ENCODE results near the gene HSPA8. TPM values are rescaled to one million over a fixed set of nuclear protein-coding genes. Genes with fewer than 3 reads are reported as not detected.
A peak's percentile ranks its signal among the peaks of the same experiment; 100 is the strongest.
"Not testable (repeated sequence)": the region's sequence is repeated elsewhere in the genome, so short reads cannot be mapped to it uniquely, and the experiment has no call there.

Gene HSPA8
- total RNA-seq, 1 experiment from 2014 or later: 1,755 TPM

- Histone ChIP-seq H3K4me1 (ENCODE audit: control insufficient read depth, insufficient read depth, low read length) (no peaks in the 10 kb centered on the region), H3K36me3 (ENCODE audit: control insufficient read depth, insufficient read depth, low read length) (no peaks in the 10 kb centered on the region), H3K4me3 (ENCODE audit: low read depth in 2 of 2, low read length in 2 of 2) (no peak overlapping the region), H3K27me3 (ENCODE audit: control insufficient read depth, insufficient read depth, low read length) (no peaks in the 10 kb centered on the region), H3K9me3 (ENCODE audit: control insufficient read depth, insufficient read depth, low read depth, low read length) (no peaks in the 10 kb centered on the region), H3K27ac (ENCODE audit: low read length) (no peak overlapping the region)
- TF ChIP-seq TCF7L2 (IDR thresholded peaks at IDR 0.05; ENCODE audit: low read depth, low read length): no peak
- no peak for TF ChIP-seq SIN3A (IDR thresholded peaks at IDR 0.05; ENCODE audit: borderline replicate concordance, insufficient read depth, low read depth, low read length)
- TF ChIP-seq POLR2AphosphoS5 (IDR thresholded peaks at IDR 0.05; ENCODE audit: low read depth, low read length): no peak
- TF ChIP-seq, protein P1, sequence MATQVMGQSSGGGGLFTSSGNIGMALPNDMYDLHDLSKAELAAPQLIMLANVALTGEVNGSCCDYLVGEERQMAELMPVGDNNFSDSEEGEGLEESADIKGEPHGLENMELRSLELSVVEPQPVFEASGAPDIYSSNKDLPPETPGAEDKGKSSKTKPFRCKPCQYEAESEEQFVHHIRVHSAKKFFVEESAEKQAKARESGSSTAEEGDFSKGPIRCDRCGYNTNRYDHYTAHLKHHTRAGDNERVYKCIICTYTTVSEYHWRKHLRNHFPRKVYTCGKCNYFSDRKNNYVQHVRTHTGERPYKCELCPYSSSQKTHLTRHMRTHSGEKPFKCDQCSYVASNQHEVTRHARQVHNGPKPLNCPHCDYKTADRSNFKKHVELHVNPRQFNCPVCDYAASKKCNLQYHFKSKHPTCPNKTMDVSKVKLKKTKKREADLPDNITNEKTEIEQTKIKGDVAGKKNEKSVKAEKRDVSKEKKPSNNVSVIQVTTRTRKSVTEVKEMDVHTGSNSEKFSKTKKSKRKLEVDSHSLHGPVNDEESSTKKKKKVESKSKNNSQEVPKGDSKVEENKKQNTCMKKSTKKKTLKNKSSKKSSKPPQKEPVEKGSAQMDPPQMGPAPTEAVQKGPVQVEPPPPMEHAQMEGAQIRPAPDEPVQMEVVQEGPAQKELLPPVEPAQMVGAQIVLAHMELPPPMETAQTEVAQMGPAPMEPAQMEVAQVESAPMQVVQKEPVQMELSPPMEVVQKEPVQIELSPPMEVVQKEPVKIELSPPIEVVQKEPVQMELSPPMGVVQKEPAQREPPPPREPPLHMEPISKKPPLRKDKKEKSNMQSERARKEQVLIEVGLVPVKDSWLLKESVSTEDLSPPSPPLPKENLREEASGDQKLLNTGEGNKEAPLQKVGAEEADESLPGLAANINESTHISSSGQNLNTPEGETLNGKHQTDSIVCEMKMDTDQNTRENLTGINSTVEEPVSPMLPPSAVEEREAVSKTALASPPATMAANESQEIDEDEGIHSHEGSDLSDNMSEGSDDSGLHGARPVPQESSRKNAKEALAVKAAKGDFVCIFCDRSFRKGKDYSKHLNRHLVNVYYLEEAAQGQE (IDR thresholded peaks at IDR 0.05; ENCODE audit: insufficient read depth in 1 of 2, low read depth in 2 of 2, low read length in 1 of 2): no peak
- TF ChIP-seq, protein P2, sequence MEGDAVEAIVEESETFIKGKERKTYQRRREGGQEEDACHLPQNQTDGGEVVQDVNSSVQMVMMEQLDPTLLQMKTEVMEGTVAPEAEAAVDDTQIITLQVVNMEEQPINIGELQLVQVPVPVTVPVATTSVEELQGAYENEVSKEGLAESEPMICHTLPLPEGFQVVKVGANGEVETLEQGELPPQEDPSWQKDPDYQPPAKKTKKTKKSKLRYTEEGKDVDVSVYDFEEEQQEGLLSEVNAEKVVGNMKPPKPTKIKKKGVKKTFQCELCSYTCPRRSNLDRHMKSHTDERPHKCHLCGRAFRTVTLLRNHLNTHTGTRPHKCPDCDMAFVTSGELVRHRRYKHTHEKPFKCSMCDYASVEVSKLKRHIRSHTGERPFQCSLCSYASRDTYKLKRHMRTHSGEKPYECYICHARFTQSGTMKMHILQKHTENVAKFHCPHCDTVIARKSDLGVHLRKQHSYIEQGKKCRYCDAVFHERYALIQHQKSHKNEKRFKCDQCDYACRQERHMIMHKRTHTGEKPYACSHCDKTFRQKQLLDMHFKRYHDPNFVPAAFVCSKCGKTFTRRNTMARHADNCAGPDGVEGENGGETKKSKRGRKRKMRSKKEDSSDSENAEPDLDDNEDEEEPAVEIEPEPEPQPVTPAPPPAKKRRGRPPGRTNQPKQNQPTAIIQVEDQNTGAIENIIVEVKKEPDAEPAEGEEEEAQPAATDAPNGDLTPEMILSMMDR (IDR thresholded peaks at IDR 0.05): no peak
- in situ Hi-C loops (cut with HindIII; ENCODE audit: low pct_unique_long_range_greater_than_20kb, low sequenced_read_pairs) (no loop called here), intact Hi-C loops (cut with micrococcal nuclease; ENCODE audit: unreplicated experiment) (no loop called here)
- BruUV-seq (replicated peaks): no TSS peak
- no peak for DNase-seq (ENCODE audit: low read depth, low spot score)
- CTCF ChIA-PET: no interaction called here
- no peak for ATAC-seq
- POLR2A ChIA-PET: no interaction called here
Observed at GRCh38 chr11:123093739-123094138, 31.8 kb upstream of the HSPA8 start.

DNA sequence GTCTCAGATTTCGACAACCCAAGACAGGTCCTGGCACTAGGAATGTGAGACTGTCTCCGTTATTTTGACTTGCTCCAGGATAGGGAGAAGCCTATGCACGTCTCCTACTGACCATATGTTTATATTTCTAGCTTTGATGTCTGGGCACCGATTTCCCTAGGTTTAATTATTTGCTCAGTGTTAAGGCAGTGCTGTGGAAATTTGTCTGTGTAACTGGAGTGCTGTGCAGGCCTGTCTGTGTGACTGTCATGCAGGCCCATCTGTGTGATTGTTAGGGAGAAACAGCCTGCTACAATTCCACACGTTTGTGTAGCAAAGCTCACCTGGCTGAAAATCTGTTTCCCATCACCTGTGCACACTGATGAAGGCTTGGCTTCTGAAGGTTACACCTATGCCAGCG, 29.6 kb upstream of the HSPA8 start:
- in situ Hi-C loops (cut with HindIII; ENCODE audit: low pct_unique_long_range_greater_than_20kb, low sequenced_read_pairs): no loop called here
- H3K27ac ChIP-seq (ENCODE audit: low read length): no peak overlapping the region
- H3K9me3 ChIP-seq (ENCODE audit: control insufficient read depth, insufficient read depth, low read depth, low read length): no peaks in the 10 kb centered on the region
- no TSS peak for BruUV-seq (replicated peaks)
- ChIA-PET POLR2A (no interaction called here), CTCF (no interaction called here)
- H3K4me3 ChIP-seq (ENCODE audit: low read depth in 2 of 2, low read length in 2 of 2): no peak overlapping the region
- 0 out of 2 replicates have a peak, but pooled peaks have one; percentile 35 for ATAC-seq
- intact Hi-C loops (cut with micrococcal nuclease; ENCODE audit: unreplicated experiment): no loop called here
- TF ChIP-seq, protein P2 (IDR thresholded peaks at IDR 0.05): no peak
- TF ChIP-seq POLR2AphosphoS5 (IDR thresholded peaks at IDR 0.05; ENCODE audit: low read depth, low read length) (no peak), SIN3A (IDR thresholded peaks at IDR 0.05; ENCODE audit: borderline replicate concordance, insufficient read depth, low read depth, low read length) (no peak), TCF7L2 (IDR thresholded peaks at IDR 0.05; ENCODE audit: low read depth, low read length) (no peak)
- TF ChIP-seq, protein P1 (IDR thresholded peaks at IDR 0.05; ENCODE audit: insufficient read depth in 1 of 2, low read depth in 2 of 2, low read length in 1 of 2): no peak
- no peaks in the 10 kb centered on the region for H3K27me3 ChIP-seq (ENCODE audit: control insufficient read depth, insufficient read depth, low read length)
- no peak for DNase-seq (ENCODE audit: low read depth, low spot score)
- no peaks in the 10 kb centered on the region for H3K4me1 ChIP-seq (ENCODE audit: control insufficient read depth, insufficient read depth, low read length)
- H3K36me3 ChIP-seq (ENCODE audit: control insufficient read depth, insufficient read depth, low read length): no peaks in the 10 kb centered on the region

DNA sequence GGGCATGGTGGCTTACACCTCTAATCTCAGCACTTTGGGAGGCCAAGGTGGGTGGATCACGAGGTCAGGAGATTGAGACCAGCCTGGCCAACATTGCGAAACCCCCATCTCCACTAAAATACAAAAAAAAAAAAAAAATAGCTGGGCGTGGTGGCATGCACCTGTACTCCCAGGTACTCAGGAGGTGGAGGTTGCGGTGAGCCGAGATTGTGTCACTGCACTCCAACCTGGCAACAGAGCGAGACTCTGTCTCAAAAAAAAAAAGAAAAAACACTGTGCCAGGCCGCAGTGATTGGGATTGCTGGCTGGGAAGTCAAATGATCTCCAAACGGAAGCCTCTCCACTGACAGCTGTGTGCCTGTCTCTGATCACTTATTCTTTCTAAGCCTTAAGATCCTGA, 28.2 kb upstream of the HSPA8 start:
- H3K27ac ChIP-seq (ENCODE audit: low read length); BruUV-seq (replicated peaks); POLR2A ChIA-PET; H3K36me3 ChIP-seq (ENCODE audit: control insufficient read depth, insufficient read depth, low read length); H3K4me3 ChIP-seq (ENCODE audit: low read depth in 2 of 2, low read length in 2 of 2); H3K4me1 ChIP-seq (ENCODE audit: control insufficient read depth, insufficient read depth, low read length); ATAC-seq; in situ Hi-C loops (cut with HindIII; ENCODE audit: low pct_unique_long_range_greater_than_20kb, low sequenced_read_pairs); DNase-seq (ENCODE audit: low read depth, low spot score); H3K9me3 ChIP-seq (ENCODE audit: control insufficient read depth, insufficient read depth, low read depth, low read length); H3K27me3 ChIP-seq (ENCODE audit: control insufficient read depth, insufficient read depth, low read length); intact Hi-C loops (cut with micrococcal nuclease; ENCODE audit: unreplicated experiment): not testable (repeated sequence)
- CTCF ChIA-PET: interaction anchor here (0.6 to 0.7 kb wide), 2 partner anchors 11 to 21 kb away, joined by 3 read pairs; no protein-coding TSS in a partner anchor

DNA sequence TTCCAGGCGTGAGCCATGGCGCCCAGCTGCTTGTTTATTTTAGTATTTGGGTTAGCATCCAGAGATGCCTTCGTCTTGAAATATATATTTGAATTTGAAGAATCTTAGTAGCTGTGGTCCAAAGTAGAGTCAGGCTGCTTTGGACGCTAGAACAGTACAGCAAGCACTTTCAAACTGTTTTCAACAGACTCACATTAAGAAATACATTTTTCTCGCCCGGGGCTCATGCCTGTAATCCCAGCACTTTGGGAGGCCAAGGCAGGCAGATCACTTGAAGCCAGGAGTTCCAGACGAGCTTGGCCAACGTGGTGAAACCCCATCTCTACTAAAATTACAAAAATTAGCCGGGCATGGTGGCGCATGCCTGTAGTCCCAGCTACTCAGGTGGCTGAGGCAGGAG, 27.0 kb upstream of the HSPA8 start:
- H3K4me3 ChIP-seq (ENCODE audit: low read depth in 2 of 2, low read length in 2 of 2); in situ Hi-C loops (cut with HindIII; ENCODE audit: low pct_unique_long_range_greater_than_20kb, low sequenced_read_pairs); CTCF ChIA-PET: not testable (repeated sequence)

More for the DNA sequence above, 27.0 kb upstream of the HSPA8 start:
- ATAC-seq; intact Hi-C loops (cut with micrococcal nuclease; ENCODE audit: unreplicated experiment); H3K27ac ChIP-seq (ENCODE audit: low read length); H3K36me3 ChIP-seq (ENCODE audit: control insufficient read depth, insufficient read depth, low read length); H3K4me1 ChIP-seq (ENCODE audit: control insufficient read depth, insufficient read depth, low read length); DNase-seq (ENCODE audit: low read depth, low spot score); H3K27me3 ChIP-seq (ENCODE audit: control insufficient read depth, insufficient read depth, low read length); BruUV-seq (replicated peaks); POLR2A ChIA-PET; H3K9me3 ChIP-seq (ENCODE audit: control insufficient read depth, insufficient read depth, low read depth, low read length): not testable (repeated sequence)

Measured in Panc1 (cell line).